Stimulated activated CD8-positive, alpha-beta memory T cell treated with anti-CD3 and anti-CD28 coated beads, Interleukin-2, amount 100 ng/mL, for 1 hour (primary cell): Measurements from ENCODE around the gene MEGF6.

ENCODE experiments used
- DNase-seq, 2 donors: peaks; one replicate each; pipeline ENCODE4 v3.0.0-alpha.2; 2020; ENCODE audit warnings: low read depth in 2 of 2

The MEGF6 gene

GRCh38 chr1:3485016-3485415, 126.3 kb downstream of the MEGF6 start:
- no peak for DNase-seq

- no peak for DNase-seq
These were observed 127.4 kb downstream of the MEGF6 start for GRCh38 chr1:3483801-3484444.

- DNase-seq = no peak
These were observed 127.9 kb downstream of the MEGF6 start for GRCh38 chr1:3483380-3483779.

- no peak for DNase-seq
These were observed 128.9 kb downstream of the MEGF6 start for GRCh38 chr1:3482378-3482849.

GRCh38 chr1:3481836-3482375, 129.4 kb downstream of the MEGF6 start:
- no peak for DNase-seq

- DNase-seq = no peak
These were observed 130.3 kb downstream of the MEGF6 start for GRCh38 chr1:3481046-3481445.

- no peak for DNase-seq
These were observed 131.0 kb downstream of the MEGF6 start for GRCh38 chr1:3480369-3480719.

GRCh38 chr1:3479511-3480368, 131.6 kb downstream of the MEGF6 start:
- no peak for DNase-seq

GRCh38 chr1:3478187-3478586, 133.1 kb downstream of the MEGF6 start:
- DNase-seq = no peak

GRCh38 chr1:3477241-3477995, 133.9 kb downstream of the MEGF6 start:
- DNase-seq = no peak

- DNase-seq = no peak
These were observed 134.6 kb downstream of the MEGF6 start for GRCh38 chr1:3476666-3477065.

- no peak for DNase-seq
These were observed 135.3 kb downstream of the MEGF6 start for GRCh38 chr1:3475839-3476573.

- no peak for DNase-seq
These were observed 136.9 kb downstream of the MEGF6 start for GRCh38 chr1:3474421-3474820.

- no peak for DNase-seq
These were observed 137.3 kb downstream of the MEGF6 start for GRCh38 chr1:3474016-3474415.

- DNase-seq = no peak
These were observed 137.9 kb downstream of the MEGF6 start for GRCh38 chr1:3473381-3473844.

GRCh38 chr1:3472906-3473305, 138.4 kb downstream of the MEGF6 start:
- DNase-seq = no peak

GRCh38 chr1:3472088-3472850, 139.0 kb downstream of the MEGF6 start:
- DNase-seq = no peak

GRCh38 chr1:3471356-3472087, 139.8 kb downstream of the MEGF6 start:
- no peak for DNase-seq

- DNase-seq = no peak
These were observed 140.5 kb downstream of the MEGF6 start for GRCh38 chr1:3470650-3471355.
